ENCODE data around the gene BTBD6. TPM values are rescaled to one million over a fixed set of nuclear protein-coding genes. Genes with fewer than 3 reads are reported as not detected.

Gene BTBD6
- total RNA-seq, 2 donors from 2014 or later: 25.8 to 28.8 TPM

DNA sequence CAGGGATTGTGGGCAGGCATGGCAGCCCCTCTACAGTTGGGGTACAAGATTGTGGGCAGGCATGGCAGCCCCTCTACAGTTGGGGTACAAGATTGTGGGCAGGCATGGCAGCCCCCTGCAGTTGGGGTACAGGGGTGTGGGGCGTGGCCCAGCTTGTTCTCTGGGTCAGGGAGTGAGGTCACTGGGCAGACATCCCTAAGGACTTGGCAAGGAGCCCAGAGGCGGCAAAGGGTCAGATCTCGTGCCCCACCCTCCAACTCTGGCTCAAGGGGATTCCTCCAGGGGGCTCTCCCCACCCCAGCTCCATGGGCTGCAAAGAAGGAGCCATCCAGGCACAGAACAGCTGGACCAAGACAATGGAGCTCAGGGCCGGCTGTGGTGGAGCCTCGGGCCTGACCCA, 41.5 kb upstream of the BTBD6 start:
- H3K4me3 Mint-ChIP-seq: no peak overlapping the region
- ATAC-seq (replicated peaks in 1 of 2): no peak
- no peaks in the 10 kb centered on the region for H3K36me3 Mint-ChIP-seq (ENCODE audit: insufficient read depth in 2 of 2)
- H3K27me3 Mint-ChIP-seq (ENCODE audit: low read depth): no peaks in the 10 kb centered on the region
- H3K4me1 Mint-ChIP-seq (ENCODE audit: low read depth): peaks cover 10% of the 10 kb centered on the region
- H3K9me3 Mint-ChIP-seq: no peaks in the 10 kb centered on the region
- H3K27ac Mint-ChIP-seq: no peak overlapping the region
- no peak for DNase-seq

DNA sequence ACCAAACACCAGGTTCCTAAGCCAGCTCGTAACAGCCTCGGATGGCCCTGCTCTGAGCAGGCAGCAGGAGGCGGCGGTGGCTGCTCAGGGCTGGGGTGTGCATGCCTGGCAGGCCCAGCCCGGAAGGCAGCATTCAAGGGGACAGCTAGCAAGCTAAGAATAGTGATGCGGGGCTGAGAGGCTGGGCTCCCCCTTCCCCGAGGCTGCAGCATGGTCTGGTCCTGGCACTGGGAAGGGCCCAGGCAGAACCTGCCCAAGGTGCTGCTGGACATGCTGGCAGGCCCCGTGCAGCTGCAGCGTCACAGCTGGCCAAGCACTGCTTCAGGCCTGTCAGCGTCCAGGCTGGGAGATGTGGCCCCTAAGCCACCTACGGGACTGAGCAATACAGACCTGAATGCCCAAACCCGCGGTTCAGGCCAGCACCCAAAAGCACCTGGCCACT, 40.9 kb upstream of the BTBD6 start:
- Mint-ChIP-seq H3K9me3 (no peaks in the 10 kb centered on the region), H3K36me3 (ENCODE audit: insufficient read depth in 2 of 2) (no peaks in the 10 kb centered on the region), H3K4me1 (ENCODE audit: low read depth) (peaks cover 4% of the 10 kb centered on the region), H3K27ac (no peak overlapping the region), H3K4me3 (no peak overlapping the region), H3K27me3 (ENCODE audit: low read depth) (no peaks in the 10 kb centered on the region)
- ATAC-seq (replicated peaks in 1 of 2): no peak
- DNase-seq: no peak

DNA sequence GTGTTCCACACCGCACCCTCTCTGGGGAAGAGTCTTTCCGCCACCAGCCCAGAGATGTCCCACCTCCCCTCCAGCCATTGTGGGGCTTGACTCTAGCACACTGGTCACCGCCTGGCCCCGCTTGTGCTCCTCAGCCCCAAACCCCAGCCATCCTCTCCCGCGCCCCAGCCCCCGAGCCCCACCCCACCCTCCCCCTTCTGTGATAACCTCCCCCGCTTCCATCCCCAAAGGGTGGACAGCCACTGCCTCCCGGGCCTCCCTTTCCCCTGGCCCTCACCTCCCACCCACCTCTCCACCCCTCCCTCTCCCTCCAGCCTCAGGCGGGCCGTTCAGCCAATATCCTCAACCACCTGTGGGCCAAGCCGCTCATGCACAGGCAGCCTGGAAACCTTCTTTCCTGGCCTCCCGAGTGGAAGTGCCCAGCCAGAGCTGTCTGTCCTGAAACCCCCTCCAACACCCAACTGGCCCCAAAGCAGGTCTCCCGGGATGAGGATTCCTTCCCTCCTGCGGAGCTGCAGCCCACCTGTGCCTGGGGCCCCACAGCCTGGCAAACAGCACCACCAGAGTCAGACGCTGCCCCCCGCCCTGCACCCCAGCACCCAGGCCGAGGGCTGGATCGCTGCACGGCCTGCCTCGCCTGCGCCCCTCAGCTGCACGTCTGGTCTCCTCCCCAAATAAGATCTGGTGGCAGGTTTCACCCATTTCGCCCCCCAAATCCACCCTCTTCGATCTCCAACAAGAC, 40.2 kb upstream of the BTBD6 start:
- no peaks in the 10 kb centered on the region for H3K27me3 Mint-ChIP-seq (ENCODE audit: low read depth)
- no peaks in the 10 kb centered on the region for H3K36me3 Mint-ChIP-seq (ENCODE audit: insufficient read depth in 2 of 2)
- no peak overlapping the region for H3K4me3 Mint-ChIP-seq
- H3K9me3 Mint-ChIP-seq: no peaks in the 10 kb centered on the region
- H3K27ac Mint-ChIP-seq: no peak overlapping the region
- ATAC-seq (replicated peaks in 1 of 2) (no peak), DNase-seq (no peak)
- H3K4me1 Mint-ChIP-seq (ENCODE audit: low read depth): no peaks in the 10 kb centered on the region

DNA sequence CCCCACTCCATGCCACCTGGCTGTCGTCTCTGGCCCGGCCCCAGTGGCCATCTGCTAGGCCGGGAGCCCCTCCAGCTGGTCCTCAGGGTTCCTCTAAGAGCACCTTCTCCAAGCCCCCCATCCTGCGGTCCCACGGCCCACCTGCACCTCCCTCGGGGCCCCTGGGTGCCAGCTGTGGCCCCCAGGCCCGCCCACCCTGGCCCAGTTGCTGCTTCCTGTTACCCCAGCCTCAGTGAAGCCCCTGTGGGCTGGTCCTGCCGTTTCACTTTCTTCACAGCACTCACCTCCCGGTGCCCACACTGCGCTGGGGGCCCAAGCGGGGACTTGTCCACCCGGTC, 39.6 kb upstream of the BTBD6 start:
- ATAC-seq (replicated peaks in 1 of 2): no peak
- Mint-ChIP-seq H3K4me1 (ENCODE audit: low read depth) (no peaks in the 10 kb centered on the region), H3K36me3 (ENCODE audit: insufficient read depth in 2 of 2) (no peaks in the 10 kb centered on the region), H3K4me3 (no peak overlapping the region), H3K9me3 (no peaks in the 10 kb centered on the region), H3K27ac (no peak overlapping the region), H3K27me3 (ENCODE audit: low read depth) (no peaks in the 10 kb centered on the region)
- DNase-seq: no peak

DNA sequence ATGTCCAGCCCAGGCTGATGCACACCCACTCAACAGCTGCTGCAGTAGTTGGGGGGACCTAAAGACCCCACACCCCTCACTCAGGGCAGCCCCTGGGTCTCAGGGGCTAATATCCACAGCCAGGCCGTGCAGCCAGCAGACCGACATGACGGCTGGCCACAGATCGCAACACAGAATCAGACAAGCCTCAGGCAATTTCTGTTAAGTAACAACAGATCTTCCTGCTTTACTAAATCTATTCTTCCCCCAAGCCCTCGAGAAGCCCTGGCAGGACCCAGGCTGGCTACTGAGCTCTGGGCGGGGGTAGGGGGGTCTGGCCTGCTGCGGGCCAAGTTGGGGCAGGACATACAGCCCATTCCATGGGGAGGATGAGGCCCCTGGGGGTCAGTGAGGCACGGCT, 39.2 kb upstream of the BTBD6 start:
- ATAC-seq (replicated peaks in 1 of 2): no peak
- DNase-seq: no peak
- Mint-ChIP-seq H3K4me3 (no peak overlapping the region), H3K36me3 (ENCODE audit: insufficient read depth in 2 of 2) (no peaks in the 10 kb centered on the region), H3K4me1 (ENCODE audit: low read depth) (no peaks in the 10 kb centered on the region), H3K27ac (no peak overlapping the region), H3K9me3 (no peaks in the 10 kb centered on the region), H3K27me3 (ENCODE audit: low read depth) (no peaks in the 10 kb centered on the region)

DNA sequence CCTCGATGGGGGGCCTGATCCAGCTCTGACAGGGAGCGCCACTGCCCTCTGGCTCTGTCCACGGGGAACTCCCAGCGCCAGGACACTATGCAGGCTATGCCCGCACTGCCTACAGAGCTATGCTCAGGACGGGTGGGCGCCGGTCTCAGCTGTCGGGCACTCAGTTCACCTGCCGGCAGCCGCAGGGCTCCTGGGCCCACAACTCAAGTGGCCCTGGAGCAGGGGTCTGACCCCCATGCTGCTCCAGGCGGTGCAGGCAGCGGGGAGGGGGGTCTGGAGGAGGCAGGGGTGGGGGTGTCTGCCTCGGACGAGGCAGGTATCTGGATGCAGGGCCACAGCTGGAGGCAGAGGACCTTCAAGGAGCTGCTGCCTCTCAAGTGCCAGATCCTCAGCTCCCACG, 38.7 kb upstream of the BTBD6 start:
- Mint-ChIP-seq H3K4me1 (ENCODE audit: low read depth) (no peaks in the 10 kb centered on the region), H3K27ac (no peak overlapping the region), H3K36me3 (ENCODE audit: insufficient read depth in 2 of 2) (no peaks in the 10 kb centered on the region), H3K9me3 (no peaks in the 10 kb centered on the region), H3K27me3 (ENCODE audit: low read depth) (no peaks in the 10 kb centered on the region), H3K4me3 (no peak overlapping the region)
- ATAC-seq (replicated peaks in 1 of 2): no peak
- DNase-seq: no peak

DNA sequence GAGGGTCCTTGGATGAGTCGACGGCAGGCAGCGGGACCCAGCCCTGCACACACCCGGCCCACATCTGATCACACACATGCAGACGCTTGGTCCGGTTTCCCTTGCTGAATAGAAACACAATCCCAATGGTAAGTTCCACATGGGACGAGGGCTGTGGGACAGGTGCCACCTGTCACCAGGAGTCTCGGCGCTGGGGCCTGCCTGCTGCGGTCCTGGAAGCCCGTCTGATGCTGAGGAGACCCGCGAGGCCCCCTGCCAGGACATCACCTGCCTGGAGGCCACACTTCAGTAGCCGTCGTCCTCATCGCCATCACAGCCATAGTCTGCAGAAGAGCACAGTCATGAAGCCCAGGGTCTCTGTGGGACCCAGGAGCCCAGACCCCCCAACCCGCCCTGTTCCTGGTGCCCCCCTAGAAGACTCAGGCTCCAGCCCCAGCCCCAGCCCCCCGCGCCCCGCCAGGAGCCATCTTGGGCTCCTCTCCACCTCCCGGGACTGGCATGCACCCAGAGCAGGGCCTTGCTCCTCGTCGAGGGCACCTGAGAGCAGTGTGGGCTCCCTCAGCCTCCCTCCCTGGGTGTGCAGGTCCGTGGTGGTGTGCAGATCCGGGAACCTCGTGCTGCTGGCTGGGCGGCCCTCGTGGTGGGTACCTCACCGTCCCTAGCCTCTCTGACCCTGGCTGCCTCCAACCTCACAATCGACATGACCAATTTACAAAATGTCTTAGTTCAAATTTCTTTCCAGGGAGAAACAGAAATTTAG, 37.9 kb upstream of the BTBD6 start:
- Mint-ChIP-seq H3K27ac (no peak overlapping the region), H3K4me3 (no peak overlapping the region), H3K9me3 (no peaks in the 10 kb centered on the region), H3K4me1 (ENCODE audit: low read depth) (peaks cover 5% of the 10 kb centered on the region), H3K27me3 (ENCODE audit: low read depth) (no peaks in the 10 kb centered on the region), H3K36me3 (ENCODE audit: insufficient read depth in 2 of 2) (no peaks in the 10 kb centered on the region)
- no peak for DNase-seq
- ATAC-seq (replicated peaks in 1 of 2): no peak

DNA sequence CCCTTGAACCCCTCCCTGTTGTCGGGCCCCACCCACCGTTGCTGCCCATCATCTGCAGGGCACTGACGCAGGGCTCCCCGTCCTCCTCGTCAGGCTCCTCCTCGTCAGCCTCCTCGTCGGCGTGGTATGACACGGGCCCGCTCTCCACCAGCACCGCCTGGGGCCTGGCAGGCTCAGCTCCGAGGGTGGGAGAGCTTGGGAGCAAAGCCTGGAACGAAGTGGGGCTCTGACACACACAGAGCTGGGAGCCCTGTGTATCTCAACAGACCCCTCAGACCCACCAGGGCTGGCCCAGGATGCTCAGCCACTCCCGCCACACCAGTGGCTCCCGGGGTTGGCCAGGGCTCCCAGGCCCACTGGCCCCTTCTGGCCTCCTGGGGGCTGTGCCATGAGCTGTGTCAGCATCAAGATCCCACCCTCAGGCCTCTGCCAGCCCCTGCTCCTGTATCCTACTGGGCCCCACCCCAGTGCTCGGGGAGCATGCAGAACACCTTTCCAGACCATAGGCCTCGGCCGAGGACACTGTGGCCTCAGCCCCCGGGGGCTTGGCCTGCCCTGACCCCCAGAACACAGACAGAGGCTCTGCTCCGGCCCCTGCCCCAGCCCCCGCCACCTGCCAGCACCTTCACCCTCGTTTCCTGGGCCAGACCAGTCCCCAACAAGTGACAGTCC, 37.1 kb upstream of the BTBD6 start:
- no peak for ATAC-seq (replicated peaks in 1 of 2)

DNA sequence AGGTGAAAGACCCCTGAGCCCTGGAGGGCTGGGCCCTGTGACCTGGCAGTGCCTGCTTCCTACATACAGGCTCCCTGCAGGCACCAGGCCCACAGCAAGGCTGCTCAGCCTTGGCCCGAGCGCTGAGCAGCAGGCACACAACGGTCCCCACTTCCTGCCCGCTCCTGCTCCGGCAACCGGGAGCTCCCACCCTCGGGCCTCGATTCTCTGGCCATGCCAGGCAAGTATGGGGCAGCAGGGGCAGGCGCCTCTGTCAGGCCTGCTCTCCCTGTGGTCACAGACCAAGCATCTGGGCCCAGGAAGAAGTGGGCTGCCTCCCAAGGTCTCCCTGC, 36.6 kb upstream of the BTBD6 start:
- ATAC-seq (replicated peaks in 1 of 2) (no peak), DNase-seq (no peak)
- Mint-ChIP-seq H3K4me3 (no peak overlapping the region), H3K27ac (no peak overlapping the region), H3K27me3 (ENCODE audit: low read depth) (no peaks in the 10 kb centered on the region), H3K4me1 (ENCODE audit: low read depth) (peaks cover 5% of the 10 kb centered on the region), H3K9me3 (peaks cover 0 to 1% of the 10 kb centered on the region in 2 donors), H3K36me3 (ENCODE audit: insufficient read depth in 2 of 2) (no peaks in the 10 kb centered on the region)

More for the DNA sequence above, 37.1 kb upstream of the BTBD6 start:
- H3K27me3 Mint-ChIP-seq (ENCODE audit: low read depth): no peaks in the 10 kb centered on the region
- H3K27ac Mint-ChIP-seq: no peak overlapping the region
- no peak overlapping the region for H3K4me3 Mint-ChIP-seq
- H3K9me3 Mint-ChIP-seq: peaks cover 0 to 1% of the 10 kb centered on the region in 2 donors
- H3K4me1 Mint-ChIP-seq (ENCODE audit: low read depth): peaks cover 5% of the 10 kb centered on the region
- H3K36me3 Mint-ChIP-seq (ENCODE audit: insufficient read depth in 2 of 2): no peaks in the 10 kb centered on the region
- no peak for DNase-seq

DNA sequence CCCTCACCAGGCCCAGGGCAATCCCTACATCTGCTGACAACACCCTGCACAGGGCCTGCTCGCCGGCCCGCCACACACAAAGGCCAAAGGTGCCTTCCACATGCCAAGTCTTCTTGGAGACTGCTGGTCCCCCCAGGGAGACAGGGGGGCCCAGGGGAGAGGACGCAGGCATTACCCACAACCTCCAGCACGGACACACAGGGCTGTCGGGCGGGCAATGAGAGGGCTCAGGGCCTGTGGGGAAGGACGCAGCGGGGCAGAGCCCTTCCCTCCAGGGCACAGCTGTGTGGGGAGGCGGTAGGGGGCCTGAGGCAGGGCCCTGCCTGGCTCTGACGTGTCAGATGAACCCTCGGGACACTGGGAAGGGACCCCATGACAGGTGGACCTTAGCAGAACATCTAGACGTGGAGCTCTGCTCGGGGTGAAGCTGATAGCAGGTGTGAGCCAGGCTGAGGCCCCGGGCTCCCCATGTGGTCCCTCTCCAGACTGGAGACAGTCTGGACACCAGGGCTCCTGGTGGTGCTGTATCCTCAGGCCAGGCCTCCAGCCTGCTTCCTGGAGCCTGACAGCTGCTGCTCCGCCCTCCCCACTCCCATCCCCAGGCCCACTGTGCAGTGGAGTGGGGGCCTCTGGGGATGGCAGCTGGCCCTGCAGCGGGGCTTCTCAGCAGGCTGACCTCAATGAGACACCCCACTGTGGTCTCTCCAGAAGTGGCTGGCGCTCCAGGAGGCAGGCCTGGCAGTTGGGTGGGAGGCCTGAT, 35.6 kb upstream of the BTBD6 start:
- Mint-ChIP-seq H3K9me3 (peaks cover 0 to 1% of the 10 kb centered on the region in 2 donors), H3K4me1 (ENCODE audit: low read depth) (peaks cover 5% of the 10 kb centered on the region), H3K4me3 (no peak overlapping the region), H3K27ac (no peak overlapping the region), H3K36me3 (ENCODE audit: insufficient read depth in 2 of 2) (peaks cover 0 to 1% of the 10 kb centered on the region in 2 donors), H3K27me3 (ENCODE audit: low read depth) (no peaks in the 10 kb centered on the region)
- ATAC-seq (replicated peaks in 1 of 2): no peak
- no peak for DNase-seq

DNA sequence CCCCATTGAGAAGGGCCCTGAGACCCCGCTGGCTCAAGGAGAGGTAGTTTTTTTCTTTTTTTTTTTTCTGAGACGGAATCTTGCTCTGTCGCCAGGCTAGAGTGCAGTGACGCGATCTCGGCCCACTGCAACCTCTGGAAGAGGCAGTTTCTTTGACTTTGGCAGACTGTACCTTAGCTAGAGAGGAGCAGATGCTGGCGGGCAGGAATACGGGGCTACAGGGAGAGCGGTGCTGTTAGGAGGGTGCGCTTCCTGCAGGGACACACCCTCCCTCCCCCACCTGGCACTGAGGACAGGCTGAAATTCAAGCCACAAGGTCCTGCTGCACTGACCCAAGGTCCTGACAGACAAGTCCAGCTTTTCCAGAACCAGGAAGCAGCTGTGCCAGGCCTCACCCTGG, 35.0 kb upstream of the BTBD6 start:
- Mint-ChIP-seq H3K9me3 (peaks cover 0 to 1% of the 10 kb centered on the region in 2 donors), H3K4me1 (ENCODE audit: low read depth) (peaks cover 5% of the 10 kb centered on the region), H3K4me3 (no peak overlapping the region), H3K36me3 (ENCODE audit: insufficient read depth in 2 of 2) (peaks cover under 1 to 1% of the 10 kb centered on the region in 2 donors), H3K27me3 (ENCODE audit: low read depth) (no peaks in the 10 kb centered on the region), H3K27ac (no peak overlapping the region)
- DNase-seq: no peak
- ATAC-seq (replicated peaks in 1 of 2): no peak

DNA sequence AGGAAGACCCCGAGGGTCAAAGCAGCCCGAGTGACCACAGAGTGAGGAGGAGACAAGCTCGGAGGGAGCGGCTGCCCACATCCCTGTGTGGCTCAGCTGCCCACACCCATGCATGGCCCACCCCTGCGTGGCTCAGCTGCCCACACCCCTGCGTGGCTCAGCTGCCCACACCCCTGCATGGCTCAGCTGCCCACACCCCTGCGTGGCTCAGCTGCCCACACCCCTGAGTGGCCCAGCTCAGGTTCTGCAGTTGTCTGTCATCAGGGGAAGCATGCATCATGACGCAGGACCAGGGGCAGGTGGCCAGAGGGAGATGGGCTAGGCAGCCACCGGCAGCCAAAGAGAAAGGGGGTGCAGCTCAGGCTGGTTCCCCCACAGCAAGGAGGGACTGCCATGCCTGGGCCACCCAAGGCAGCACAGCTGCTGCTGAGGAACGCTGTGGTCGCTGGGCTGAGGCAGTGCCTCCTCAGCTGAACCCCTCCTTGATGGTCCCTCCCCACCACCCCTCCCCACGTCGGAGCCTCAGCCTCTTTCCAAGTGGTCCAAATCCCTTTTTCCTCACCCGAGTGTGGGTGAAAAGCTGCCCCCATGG, 33.9 kb upstream of the BTBD6 start:
- Mint-ChIP-seq H3K36me3 (ENCODE audit: insufficient read depth in 2 of 2) (peaks cover 1 to 3% of the 10 kb centered on the region in 2 donors), H3K4me3 (no peak overlapping the region), H3K9me3 (peaks cover 0 to 1% of the 10 kb centered on the region in 2 donors), H3K27ac (no peak overlapping the region), H3K27me3 (ENCODE audit: low read depth) (no peaks in the 10 kb centered on the region), H3K4me1 (ENCODE audit: low read depth) (peaks cover 5% of the 10 kb centered on the region)
- ATAC-seq (replicated peaks in 1 of 2): no peak
- no peak for DNase-seq

DNA sequence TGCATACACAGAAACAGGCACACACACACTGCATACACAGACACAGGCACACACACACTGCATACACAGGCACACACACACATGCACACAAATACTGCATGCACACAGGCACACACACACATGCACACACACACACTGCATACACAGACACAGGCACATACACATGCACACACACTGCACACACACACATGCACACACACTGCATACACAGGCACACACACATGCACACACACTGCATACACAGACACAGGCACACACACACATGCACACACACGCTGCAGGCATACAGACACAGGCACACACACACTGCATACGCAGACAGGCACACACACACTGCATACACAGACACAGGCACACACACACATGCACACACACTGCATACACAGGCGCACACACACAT, 32.7 kb upstream of the BTBD6 start:
- Mint-ChIP-seq H3K36me3 (ENCODE audit: insufficient read depth in 2 of 2) (peaks cover 1 to 3% of the 10 kb centered on the region in 2 donors), H3K27ac (no peak overlapping the region), H3K9me3 (peaks cover 0 to 1% of the 10 kb centered on the region in 2 donors), H3K4me3 (no peak overlapping the region), H3K4me1 (ENCODE audit: low read depth) (peaks cover 5% of the 10 kb centered on the region), H3K27me3 (ENCODE audit: low read depth) (no peaks in the 10 kb centered on the region)
- no peak for DNase-seq
- no peak for ATAC-seq (replicated peaks in 1 of 2)

Data from activated T-cell treated with anti-CD3 and anti-CD28 coated beads, Interleukin-2, amount 50 U/mL, for 72 hours (primary cell).